Stimulated activated CD4-positive, alpha-beta T cell treated with anti-CD3 and anti-CD28 coated beads, TNF-alpha, amount 100 ng/mL, for 48 hours (primary cell): Measurements from ENCODE around the gene ARHGEF26.

Source experiments
- DNase-seq, 3 donors: peaks; one replicate each; pipeline ENCODE4 v3.0.0-alpha.2; 2020; ENCODE audit warnings: low read depth in 3 of 3

ARHGEF26 gene

DNA sequence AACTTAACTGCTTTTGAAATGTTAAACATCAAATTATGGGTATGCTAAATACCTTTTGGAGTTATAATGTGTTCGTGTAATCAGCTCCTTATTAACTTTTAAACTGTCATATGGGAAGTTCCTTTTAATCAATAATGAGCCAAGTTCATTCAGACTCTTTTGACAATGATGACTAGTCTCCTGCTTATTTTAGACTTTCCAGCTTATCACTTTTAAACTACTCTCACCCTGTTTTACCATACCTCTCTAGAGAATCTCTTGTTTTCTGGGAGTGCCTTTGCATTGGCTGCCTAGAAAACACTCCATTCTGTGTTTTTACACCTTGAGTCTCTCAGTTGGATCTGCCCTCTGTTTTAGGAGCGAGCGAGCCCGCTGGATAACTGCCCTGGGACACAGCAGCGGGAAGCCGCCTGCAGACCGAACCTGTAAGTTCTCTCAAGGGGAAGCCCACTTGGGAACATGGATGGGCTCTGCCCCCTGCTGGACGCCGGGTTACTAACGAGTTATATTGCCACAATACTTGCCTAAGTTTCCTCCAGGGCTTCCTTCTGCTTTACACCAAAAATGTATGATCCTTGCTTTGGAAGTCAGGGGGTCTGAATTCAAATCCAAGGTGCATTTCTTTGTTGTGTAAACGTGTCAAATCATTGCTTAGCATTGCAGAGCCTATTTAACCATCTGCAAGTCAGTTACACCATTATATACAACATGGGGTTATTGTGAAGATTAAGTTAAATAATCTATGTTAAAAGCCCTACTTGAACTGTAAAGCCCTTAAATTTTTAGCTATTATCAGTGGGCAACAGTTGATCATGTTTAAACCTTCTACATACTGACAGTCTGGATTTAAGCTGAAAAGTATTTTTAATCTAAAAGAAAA is 131.8 kb downstream of the ARHGEF26 start:
- peak; percentile 54 to 57 (median 54) for DNase-seq

DNA sequence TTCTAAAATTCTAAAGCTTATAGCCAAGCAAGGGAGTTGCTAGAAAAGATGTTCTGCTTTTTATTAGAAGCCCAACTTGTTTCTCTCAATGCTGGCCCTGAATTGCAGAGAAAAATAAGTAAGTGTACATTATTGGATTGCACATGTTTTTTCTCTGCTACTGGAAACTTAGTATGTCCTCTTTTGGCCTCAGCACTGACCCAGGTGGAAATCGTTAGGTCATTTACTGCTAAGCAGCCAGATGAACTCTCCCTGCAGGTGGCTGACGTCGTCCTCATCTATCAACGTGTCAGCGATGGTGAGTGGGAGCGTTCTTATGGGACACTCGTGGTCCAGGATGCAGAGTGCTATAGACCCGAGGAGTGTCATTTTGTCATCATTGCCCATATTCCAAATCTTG is 133.3 kb downstream of the ARHGEF26 start:
- no peak for DNase-seq

DNA sequence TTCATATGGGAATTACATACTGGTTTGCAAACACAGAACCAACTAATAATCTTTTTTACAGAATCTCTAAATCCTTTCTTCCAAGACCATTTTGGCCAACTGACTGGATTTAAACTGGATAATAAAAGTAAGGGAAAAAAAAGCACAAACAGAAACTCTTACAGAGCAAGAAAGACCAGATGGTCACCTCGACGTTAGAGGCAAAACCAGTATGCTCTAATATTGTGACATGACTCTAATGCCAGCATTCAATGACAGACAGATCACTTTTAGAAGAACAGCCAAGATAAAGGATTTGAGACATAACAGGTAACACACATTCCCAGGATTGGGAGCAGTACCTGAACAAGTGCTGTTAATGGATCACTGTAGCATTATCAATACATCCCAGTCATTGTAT is 152.2 kb downstream of the ARHGEF26 start:
- no peak for DNase-seq

DNA sequence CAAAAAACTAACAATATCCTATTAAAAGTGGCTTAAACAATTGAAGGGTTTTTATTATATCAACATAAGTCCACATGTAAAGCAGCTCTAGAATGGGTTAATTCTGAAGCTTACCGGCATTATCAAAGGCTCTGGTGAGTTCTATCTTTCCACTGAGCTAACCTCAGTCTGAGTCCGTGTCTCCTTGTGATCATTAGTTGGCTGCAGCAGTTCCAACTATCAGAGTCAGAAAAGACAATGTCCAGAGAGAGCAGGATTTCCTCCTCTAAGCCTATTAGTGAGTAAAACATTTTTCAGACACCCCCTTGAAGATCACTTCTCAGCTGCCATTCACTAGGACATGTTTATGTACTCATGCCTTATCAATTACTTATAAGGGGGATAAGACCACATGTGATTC is 153.2 kb downstream of the ARHGEF26 start:
- DNase-seq: no peak

DNA sequence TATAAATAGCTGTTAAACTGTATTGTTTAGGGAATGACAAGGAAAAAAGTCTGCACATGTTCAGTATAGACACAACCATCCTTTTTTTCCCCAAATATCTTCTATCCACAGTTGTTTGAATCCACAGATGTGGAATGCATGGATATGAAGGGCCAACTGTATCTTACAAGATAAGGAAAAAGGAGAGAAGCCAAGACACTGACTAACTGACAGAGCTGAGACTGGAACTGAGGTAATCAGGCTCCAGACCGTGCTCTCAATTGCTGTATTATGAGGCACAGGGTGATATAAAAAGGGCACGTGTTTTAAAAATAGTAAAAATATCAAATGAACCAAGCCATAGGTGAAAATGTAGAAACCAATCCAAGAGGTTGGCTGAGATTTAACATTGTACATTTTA is 154.1 kb downstream of the ARHGEF26 start:
- no peak for DNase-seq

DNA sequence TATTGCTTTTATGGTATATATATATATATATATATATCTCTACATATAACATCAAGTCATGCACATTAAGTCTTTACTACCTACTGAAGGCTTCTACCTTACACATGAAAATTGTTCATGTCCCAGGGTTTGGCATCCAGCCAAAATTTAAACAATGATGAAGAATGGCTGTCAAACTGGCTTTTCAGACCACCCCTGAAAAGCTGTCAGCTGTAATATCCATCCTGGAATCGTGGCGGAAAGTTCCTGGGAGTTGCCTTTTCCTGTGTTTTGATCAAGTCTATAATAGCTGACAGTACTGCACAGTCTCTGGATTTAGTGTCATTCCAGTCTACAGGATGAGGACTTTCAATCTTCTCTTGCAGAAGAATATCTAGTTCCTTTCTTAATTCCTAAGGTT is 154.8 kb downstream of the ARHGEF26 start:
- DNase-seq: no peak

DNA sequence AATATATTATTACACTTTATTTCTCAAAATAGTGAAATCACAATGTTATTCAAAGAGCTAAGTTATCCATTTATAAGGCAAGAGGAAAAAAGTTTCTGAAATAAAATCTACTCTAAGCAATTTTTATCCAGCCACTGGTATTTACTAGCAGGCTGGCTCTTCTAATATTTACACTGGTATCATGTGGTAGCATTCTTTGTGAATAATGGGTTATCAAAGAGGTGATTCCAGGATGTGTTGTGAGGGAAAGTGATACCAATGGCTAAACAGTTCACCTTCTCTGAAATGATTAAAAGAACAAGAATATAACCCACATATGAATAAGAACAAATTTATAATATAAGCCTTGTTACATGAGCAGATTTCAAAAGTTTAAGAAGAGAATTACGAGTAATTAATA is 159.0 kb downstream of the ARHGEF26 start:
- no peak for DNase-seq

DNA sequence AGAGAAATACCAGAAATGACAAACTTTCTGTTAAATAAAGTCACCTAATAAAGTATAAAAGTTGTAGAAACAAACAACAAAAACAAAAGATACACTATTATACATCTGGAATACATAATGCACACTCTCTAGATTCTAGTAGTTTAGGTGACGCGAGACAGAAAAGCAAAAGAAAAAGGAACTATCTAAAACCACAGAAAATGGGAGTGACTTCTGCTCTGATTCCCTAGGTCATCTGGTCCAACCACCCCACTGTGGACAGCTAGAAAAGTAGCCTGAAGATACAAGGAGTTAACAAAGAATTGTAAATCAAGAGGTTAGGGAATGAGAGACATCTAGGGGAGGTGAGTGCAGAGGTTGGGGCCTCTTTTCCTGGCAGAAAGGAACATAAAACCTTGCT is 164.0 kb downstream of the ARHGEF26 start:
- no peak for DNase-seq

DNA sequence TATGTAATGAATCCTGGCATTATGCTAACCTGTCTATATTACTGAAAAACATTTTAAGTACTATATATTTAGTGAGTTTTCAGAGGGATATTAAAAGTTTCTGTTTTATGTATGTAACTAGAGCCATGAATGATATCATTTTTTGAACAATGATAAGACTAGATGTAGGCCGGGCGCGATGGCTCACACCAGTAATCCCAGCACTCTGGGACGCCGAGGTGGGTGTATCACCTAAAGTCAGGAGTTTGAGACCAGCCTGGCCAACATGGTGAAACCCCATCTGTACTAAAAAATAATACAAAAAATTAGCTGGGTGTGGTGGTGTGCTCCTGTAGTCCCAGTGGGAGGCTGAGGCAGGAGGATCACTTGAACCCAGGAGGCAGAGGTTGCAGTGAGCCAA is 169.0 kb downstream of the ARHGEF26 start:
- DNase-seq: no peak

DNA sequence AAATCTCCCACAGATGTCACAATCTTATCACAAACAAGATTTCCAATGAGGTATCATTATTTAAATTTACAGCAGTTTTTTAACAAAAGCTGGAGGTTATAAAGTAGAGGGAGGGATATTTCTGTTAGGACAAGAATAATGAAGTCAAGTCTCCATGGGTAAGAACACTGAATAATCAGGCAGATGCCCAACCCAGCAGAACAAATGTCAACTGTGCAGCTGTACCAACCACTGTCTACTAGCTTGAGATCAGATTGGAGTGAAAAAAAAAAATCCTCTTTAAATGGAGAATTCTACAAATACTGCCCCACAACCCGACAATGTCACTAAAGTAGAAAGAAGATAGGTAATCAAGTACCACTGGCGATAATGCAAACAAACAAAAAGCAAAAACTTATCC is 172.8 kb downstream of the ARHGEF26 start:
- DNase-seq: no peak

DNA sequence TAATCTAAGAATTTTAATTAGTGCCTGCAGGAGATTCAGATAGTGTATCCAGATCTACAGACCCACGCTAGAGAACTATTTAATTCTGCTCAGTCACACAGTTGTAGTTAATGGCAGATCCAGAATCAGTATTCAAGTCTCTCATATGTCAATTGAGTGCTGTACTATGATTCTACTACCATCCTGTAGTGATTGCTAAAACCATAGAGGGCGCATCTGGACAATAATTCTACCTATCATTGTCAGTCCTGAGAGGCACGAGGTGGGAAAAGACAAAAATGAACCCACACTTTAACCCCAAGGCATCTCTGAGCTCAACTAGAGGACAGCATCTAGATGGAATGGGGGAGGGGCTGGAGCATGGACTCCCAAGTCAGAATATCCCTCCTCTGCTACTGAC is 180.4 kb downstream of the ARHGEF26 start:
- DNase-seq: no peak

DNA sequence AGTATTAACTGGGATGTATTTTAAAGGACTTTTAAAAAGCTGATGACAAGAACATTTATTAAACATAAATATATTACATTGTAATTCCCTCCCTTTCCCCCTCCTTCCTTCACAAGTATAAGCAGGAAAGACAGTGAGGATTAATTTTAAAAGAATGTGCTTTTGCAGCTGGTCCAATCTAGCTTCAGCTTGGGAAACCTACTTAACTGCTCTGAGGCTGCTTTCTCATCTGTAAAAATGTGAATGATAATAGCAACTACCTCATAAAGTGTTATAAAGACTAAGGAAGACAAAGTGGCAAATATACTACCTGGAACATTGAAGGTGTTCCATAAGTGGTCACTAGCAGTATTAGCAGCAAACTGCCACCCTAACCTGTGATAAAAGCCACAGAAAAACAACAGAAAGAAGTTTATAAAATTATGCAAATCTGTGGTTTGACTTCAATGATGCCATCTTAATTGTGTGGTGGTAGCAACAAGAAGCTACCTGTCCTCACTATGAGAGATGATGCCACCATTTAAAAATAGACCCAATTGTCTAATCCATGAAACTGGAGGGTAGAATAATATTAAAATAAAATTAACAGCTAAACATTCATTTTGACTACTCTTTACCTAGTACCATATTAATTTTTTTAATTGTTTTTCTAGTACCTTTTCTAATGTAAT is 183.1 kb downstream of the ARHGEF26 start:
- no peak for DNase-seq

DNA sequence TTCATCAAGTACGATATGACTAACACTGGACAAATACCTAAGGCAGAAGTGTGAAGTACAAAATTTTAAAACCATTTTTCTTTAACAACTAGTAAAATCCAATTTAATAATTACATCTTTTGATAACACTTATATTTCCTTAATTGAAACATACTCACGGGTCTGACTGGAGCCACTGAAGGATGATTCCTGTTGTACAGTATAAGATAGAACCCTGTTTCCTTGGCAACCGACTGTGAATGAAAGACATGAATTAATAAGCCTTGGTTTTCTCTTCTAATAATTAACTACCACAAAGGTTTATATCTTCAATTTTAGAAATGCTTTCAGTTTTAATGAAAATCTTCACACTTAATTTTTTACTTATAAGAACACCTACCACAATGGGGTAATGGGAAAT is 183.7 kb downstream of the ARHGEF26 start:
- DNase-seq: no peak

DNA sequence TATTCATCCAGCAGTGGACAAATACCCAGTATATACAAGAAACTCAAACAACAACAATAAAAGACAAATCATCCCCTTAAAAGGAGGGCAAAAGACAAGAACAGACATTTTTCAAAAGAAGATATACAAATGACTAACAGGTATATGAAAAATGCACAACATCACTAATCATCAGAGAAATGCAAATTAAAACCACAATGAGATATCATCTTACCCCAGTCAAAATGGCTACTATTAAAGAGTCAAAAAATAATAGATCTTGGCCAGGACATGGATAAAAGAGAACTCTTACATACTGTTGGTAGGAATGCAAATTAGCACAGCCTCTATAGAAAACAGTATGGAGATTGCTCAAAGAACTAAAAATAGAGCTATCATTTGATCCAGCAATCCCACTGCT is 186.2 kb downstream of the ARHGEF26 start:
- DNase-seq: no peak
